ENCODE results near the gene ZNF217.

- TF ChIP-seq POLR2AphosphoS5 (IDR thresholded peaks at IDR 0.05; ENCODE audit: low read depth) (no peak), CTCF (IDR thresholded peaks at IDR 0.05; ENCODE audit: insufficient read depth, low read length) (no peak)
These were observed 24.3 kb upstream of the ZNF217 start for GRCh38 chr20:53617791-53618489.
